Anterior cingulate cortex (tissue), 58 donors: ENCODE data around the gene TTF2.
"Not testable (repeated sequence)": the region's sequence is repeated elsewhere in the genome, so short reads cannot be mapped to it uniquely, and the experiment has no call there.

Experiments used
- DNase-seq, 58 donors: peaks; one replicate each; lab custom pipeline; 2025; lab: John Stamatoyannopoulos, UW

TTF2 gene

DNA sequence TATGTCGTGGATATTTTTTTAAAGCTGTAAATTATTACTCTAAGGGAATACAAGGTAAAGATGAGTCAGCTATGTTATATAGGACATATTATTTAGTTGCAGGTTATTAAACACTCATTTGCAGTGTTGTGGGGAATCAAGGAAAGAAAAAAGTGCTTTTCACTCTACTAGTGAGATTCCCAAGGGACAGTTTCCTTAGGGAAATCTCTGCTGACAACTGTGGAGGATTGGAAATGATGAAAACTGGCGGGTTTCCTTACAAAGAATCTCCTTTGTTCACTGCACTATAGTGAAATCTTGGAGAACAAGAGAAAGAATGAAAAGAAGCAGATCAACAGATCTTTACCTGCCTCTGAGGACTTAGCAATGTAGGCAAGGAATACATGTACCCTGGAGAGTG, 85.9 kb downstream of the TTF2 start:
- no peak for DNase-seq

DNA sequence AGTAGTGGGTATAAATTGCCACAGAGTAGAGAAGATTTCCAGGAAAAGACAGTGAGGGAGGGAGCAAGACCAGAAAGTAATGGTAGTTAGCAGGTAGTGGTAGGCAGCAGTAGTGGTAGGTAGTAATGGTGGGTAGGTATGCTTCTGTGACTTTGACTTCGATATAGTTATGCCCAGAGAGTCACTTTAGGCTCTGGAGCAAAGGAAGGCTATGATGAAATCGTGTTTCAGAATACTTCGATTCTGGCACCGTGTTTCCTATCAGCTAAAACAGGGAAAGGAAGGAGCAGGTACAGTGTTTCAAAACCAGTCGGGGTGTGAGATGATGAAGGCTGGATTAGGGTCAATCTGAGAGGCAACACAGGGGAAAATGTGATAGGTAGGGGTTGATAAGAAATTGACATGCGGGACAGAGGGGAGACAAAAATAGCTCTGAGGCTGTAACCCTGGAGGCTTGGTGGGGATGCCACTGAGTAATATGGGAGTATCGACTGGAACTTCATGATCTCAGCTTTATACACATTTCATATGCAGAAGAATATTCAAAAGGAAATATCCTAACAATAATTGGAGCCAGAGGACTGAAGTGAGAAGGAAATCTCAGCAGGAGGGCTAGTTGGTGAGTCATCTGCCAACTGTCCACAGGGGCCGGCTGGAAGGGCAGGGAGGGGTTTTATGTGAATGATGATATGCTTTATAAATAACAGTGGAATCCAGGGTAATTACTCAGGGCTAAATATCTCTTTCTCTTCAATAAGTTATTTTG, 86.6 kb downstream of the TTF2 start:
- peak in 1 of 58 donors; percentile 1 for DNase-seq

DNA sequence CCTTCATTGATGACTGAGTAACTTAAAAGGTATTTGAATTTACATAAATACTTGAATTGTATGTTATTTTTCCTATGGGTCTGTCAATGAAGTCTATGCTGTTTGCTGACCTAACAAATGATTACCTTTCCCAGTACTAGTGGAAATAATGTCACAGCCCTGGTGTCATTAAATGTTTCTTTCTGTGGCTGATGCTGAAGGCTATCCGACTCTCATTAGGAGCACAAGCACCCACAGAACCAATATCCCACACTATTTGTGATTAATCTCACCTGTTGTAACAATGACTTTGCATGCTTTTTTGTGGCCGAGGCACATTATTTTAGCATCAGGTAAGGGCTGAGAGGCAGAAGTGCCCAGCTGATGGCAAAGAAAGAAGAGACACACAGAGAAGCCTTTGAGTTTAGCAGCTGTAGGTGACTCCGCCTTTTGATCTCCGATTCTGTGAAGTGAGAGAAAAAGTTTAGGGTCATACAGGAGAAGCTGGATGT, 87.3 kb downstream of the TTF2 start:
- DNase-seq, result no peak

DNA sequence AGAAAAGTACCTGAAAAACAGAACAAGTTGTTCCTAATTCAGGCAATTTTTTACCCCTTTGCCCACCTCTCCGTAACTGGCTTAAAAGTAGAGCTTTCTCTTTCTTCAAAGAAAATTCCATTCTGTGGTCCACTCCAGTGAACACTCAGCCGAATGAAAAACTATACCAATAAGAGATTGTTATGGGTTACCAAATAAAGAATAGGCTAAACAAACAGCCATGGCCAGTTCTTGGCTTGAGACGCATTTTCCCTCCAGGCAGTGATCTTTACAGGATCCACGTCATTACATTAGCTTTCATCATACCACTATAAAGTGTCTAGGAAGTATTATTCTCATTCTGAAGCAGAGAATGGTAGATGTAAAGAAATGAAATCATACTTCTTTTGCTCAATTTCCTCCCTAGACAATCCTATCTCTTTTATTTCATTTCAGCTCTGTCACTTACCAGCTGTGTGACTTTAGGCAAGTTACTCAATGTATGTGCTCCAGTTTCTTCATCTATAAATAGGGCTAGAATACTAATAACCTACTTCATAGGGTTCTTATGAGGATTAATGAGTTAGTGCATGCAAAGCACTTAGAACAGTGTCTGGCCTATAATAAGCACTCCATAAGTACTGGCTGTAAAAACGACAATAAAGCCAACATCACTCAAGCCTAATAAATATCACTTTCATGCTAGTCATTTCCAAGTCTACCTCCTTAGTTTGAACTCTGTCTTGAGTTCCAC, 87.9 kb downstream of the TTF2 start:
- no peak for DNase-seq

DNA sequence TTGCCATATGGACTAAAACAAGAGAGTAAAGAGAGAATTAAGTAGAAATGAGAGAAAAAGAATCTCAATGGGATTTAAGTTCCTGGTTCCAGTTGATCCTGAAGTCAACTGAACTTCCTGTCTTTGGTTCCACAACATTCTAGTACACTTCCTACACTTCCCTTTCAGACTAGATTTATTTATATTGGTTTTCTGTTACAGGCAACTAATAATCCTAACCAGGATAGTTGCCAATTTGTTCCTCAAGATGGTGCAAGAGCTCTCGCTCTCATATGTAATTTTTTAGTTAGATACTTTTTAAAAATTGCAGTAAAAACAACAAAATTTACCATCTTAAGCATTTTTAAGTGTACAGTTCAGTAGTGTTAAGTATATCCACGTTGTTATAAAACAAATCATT, 90.2 kb downstream of the TTF2 start:
- no peak for DNase-seq

DNA sequence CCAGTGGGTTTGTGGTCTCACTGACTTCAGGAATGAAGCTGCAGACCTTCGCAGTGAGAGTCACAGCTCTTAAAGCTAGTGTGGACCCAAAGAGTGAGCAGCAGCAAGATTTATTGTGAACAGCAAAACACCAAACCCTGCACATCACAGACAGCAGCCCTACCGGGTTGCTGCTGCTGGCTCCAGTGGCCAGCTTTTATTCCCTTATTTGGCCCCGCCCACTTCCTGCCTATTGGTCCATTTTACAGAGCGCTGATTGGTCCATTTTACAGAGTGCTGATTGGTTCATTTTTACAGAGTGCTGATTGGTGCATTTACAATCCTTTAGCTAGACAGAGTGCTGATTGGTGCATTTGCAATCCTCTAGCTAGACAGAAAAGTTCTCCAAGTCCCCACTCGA, 91.2 kb downstream of the TTF2 start:
- not testable (repeated sequence) for DNase-seq
